GM18519 (cell line): Measurements from ENCODE around the gene GAA.

ENCODE experiments used
- ATAC-seq: cut with Tn5 transposase; IDR thresholded peaks from one replicate; pipeline ENCODE4 v1.9.1; 2021; ENCODE audit warnings: mild to moderate bottlenecking, moderate library complexity; ENCODE audit not compliant: unreplicated experiment, low FRiP score

Gene GAA

DNA sequence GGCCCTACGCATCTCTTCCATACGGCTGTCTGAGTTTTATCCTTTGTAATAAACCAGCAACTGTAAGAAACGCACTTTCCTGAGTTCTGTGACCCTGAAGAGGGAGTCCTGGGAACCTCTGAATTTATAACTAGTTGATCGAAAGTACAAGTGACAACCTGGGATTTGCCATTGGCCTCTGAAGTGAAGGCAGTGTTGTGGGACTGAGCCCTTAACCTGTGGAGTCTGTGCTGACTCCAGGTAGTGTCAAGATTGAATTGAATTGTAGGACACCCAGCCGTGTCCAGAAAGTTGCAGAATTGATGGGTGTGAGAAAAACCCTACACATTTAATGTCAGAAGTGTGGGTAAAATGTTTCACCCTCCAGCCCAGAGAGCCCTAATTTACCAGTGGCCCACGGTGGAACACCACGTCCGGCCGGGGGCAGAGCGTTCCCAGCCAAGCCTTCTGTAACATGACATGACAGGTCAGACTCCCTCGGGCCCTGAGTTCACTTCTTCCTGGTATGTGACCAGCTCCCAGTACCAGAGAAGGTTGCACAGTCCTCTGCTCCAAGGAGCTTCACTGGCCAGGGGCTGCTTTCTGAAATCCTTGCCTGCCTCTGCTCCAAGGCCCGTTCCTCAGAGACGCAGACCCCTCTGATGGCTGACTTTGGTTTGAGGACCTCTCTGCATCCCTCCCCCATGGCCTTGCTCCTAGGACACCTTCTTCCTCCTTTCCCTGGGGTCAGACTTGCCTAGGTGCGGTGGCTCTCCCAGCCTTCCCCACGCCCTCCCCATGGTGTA is 1.5 kb downstream of the GAA start:
- ATAC-seq = no peak

DNA sequence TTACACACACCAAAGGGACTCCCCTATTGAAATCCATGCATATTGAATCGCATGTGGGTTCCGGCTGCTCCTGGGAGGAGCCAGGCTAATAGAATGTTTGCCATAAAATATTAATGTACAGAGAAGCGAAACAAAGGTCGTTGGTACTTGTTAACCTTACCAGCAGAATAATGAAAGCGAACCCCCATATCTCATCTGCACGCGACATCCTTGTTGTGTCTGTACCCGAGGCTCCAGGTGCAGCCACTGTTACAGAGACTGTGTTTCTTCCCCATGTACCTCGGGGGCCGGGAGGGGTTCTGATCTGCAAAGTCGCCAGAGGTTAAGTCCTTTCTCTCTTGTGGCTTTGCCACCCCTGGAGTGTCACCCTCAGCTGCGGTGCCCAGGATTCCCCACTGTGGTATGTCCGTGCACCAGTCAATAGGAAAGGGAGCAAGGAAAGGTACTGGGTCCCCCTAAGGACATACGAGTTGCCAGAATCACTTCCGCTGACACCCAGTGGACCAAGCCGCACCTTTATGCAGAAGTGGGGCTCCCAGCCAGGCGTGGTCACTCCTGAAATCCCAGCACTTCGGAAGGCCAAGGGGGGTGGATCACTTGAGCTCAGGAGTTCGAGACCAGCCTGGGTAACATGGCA is 2.2 kb downstream of the GAA start:
- ATAC-seq = no peak

DNA sequence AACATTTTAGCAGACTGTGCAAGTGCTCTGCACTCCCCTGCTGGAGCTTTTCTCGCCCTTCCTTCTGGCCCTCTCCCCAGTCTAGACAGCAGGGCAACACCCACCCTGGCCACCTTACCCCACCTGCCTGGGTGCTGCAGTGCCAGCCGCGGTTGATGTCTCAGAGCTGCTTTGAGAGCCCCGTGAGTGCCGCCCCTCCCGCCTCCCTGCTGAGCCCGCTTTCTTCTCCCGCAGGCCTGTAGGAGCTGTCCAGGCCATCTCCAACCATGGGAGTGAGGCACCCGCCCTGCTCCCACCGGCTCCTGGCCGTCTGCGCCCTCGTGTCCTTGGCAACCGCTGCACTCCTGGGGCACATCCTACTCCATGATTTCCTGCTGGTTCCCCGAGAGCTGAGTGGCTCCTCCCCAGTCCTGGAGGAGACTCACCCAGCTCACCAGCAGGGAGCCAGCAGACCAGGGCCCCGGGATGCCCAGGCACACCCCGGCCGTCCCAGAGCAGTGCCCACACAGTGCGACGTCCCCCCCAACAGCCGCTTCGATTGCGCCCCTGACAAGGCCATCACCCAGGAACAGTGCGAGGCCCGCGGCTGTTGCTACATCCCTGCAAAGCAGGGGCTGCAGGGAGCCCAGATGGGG is 3.1 kb downstream of the GAA start:
- ATAC-seq = no peak

DNA sequence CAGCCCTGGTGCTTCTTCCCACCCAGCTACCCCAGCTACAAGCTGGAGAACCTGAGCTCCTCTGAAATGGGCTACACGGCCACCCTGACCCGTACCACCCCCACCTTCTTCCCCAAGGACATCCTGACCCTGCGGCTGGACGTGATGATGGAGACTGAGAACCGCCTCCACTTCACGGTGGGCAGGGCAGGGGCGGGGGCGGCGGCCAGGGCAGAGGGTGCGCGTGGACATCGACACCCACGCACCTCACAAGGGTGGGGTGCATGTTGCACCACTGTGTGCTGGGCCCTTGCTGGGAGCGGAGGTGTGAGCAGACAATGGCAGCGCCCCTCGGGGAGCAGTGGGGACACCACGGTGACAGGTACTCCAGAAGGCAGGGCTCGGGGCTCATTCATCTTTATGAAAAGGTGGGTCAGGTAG is 3.6 kb downstream of the GAA start:
- no peak for ATAC-seq

DNA sequence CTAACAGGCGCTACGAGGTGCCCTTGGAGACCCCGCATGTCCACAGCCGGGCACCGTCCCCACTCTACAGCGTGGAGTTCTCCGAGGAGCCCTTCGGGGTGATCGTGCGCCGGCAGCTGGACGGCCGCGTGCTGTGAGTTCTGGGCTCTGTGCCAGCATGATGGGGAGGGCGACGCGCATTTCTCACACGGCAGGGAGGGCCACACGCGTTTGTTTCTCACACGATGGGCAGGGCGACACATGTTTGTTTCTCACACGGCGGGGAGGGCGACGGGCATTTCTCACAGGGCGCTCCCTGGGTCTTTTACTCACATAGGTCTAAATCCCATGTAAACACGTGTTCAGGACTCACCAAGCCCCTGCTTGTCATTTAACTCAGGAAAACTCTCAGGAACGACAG is 4.4 kb downstream of the GAA start:
- no peak for ATAC-seq

DNA sequence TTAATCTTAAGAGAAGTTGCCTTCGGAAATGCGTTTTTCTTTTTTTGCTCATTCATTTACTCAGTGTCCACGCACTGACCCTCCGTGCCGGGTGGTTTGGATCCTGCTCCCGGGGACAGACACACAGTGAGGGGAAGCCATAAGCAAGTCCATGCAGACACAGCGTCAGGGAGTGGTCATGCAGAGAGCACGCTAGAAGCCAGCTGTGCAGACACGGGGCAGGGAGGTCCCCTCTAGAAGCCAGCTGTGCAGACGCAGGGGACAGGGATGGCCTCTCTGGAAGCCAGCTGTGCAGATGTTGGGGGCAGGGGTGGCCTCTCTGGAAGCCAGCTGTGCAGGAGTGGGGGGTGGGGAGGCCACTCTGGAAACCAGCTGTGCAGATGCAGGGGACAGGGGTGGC is 4.8 kb downstream of the GAA start:
- no peak for ATAC-seq

DNA sequence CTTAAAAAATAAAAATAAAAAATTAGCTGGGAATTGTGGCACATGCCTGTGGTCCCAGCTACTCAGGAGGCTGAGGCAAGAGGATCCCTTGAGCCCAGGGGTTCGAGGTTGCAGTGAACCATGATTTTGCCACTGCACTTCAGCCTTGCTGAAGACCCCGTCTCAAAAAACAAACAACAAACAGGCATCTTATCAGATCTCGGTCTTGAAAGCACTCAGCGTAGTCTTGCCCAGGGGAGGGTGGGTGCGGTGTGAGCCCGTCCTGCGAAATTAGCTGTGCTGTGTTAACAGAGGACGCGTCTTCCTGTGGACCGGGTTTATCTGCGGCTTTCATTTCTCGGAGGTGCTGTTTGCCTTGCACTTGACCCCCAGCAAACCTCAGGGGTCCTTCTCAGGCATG is 5.4 kb downstream of the GAA start:
- ATAC-seq = no peak

DNA sequence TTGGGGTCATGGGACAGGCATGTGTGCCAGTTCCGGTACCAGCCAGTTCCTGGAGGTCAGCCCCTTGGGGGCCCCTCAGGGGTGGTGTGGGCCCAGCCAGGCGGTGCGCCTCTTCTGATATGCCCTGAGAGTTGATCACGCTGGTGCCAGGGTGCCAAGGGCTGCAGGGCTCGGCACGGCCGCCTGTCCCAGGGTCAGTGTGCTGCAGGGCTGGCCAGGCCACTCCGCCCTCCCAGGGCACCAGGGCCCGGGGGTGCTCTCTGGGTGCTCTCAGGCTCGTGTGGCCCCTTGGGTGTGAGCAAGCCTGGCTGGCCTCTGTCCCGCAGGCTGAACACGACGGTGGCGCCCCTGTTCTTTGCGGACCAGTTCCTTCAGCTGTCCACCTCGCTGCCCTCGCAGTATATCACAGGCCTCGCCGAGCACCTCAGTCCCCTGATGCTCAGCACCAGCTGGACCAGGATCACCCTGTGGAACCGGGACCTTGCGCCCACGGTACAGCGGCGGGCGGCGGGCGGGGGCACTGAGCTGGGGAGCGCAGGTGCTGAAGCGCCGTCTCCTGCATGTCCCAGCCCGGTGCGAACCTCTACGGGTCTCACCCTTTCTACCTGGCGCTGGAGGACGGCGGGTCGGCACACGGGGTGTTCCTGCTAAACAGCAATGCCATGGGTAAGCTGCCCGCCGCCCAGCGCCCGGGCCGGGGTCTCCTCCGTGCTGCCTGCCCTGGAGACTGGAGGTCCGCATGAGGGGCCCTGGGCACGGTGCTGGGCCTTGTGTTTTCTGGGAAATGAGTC is 6.0 kb downstream of the GAA start:
- ATAC-seq = no peak

DNA sequence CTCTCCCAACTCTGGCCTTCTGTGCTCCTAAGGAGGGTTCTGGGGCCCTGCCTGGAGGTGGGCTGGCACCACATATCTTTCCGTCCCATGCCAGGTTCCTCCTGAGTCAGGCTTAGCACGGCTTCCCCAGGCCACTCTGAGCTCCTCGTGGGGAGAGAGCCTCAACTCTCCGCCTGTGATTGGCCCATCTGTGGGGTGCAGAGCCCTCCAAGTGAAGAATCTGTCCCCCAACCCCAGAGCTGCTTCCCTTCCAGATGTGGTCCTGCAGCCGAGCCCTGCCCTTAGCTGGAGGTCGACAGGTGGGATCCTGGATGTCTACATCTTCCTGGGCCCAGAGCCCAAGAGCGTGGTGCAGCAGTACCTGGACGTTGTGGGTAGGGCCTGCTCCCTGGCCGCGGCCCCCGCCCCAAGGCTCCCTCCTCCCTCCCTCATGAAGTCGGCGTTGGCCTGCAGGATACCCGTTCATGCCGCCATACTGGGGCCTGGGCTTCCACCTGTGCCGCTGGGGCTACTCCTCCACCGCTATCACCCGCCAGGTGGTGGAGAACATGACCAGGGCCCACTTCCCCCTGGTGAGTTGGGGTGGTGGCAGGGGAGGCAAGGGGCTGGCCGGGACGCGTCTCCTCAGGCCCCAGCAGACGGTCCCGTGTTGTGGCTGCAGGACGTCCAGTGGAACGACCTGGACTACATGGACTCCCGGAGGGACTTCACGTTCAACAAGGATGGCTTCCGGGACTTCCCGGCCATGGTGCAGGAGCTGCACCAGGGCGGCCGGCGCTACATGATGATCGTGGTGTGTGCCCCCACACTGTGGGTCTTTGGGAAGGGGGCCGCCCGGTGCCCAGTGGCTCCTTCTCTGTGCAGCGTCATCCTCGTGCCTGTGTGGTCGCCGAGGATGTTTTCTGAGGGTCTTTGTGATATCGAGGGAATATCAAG is 6.9 kb downstream of the GAA start:
- ATAC-seq = no peak

DNA sequence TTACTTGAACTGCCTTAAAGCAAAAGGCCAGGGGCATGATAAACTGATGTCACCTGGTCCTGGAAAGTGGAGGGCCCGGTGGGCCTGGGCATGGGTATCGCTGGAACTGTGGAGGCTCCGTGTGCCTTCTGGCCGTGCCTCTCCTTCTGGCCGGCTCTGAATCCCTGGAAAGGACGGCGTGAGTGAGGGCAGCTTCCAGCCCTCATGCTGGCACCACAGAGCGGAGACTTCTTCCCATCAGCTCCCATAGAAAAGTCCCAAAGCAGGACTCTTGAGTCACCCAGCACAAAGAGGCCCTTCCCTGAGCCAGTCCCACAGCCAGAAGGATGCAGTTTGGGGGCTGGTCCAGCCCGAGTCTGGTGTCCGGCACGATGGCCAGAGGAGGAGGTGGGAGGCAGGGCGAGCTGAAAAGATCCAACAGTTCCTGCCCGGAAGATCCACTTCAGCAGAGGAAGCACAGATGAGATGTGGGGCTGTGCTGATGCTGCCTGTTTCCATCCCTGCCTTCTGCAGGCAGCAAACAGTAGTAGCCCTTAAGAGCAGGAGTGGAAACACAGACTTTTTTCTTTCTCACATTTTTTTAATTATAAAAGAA is 7.8 kb downstream of the GAA start:
- no peak for ATAC-seq

DNA sequence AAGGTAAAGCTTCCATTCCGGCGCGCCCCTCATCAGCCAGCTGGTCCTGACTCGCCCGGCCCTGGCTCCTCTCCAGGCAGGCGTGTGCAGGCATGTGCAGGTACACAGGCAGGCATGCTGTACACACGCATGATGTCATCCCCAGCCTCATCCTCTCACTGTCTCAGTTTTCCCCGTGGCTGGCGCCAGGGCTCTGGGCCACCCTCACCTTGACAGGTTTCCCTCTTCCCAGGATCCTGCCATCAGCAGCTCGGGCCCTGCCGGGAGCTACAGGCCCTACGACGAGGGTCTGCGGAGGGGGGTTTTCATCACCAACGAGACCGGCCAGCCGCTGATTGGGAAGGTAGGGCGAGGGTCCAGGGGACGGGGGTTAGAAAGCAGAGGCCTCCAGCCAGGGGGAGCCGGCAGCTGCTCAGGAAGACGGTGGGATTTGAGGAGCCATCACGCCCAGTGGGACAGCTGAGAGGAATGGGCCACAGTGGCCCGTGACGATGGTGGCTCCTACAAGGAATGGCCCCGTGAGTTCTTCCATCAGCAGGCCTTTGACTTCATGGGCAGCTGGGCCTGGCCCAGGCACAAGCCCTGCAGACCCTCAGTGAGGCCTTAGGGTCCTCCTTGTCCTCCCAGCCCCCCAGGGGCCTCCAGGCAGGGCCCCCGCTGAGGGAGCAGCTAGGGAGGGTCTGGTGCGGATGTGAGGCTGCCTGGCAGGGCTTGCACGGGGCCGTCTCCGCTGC is 8.5 kb downstream of the GAA start:
- no peak for ATAC-seq

DNA sequence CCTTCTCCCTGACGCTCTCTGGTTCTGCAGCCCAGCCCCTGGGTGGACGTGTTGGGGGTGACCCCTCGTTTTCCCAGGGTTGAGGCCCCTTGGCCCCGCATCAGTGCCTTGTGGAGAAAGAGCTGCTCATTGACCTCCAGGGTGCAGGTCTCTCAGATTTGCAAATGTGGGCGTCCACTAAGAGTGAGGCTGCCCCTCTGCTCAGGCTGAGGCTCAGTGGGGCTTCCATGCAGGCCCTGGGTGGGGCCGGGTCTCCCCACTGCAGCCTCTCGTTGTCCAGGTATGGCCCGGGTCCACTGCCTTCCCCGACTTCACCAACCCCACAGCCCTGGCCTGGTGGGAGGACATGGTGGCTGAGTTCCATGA is 9.0 kb downstream of the GAA start:
- ATAC-seq = no peak

DNA sequence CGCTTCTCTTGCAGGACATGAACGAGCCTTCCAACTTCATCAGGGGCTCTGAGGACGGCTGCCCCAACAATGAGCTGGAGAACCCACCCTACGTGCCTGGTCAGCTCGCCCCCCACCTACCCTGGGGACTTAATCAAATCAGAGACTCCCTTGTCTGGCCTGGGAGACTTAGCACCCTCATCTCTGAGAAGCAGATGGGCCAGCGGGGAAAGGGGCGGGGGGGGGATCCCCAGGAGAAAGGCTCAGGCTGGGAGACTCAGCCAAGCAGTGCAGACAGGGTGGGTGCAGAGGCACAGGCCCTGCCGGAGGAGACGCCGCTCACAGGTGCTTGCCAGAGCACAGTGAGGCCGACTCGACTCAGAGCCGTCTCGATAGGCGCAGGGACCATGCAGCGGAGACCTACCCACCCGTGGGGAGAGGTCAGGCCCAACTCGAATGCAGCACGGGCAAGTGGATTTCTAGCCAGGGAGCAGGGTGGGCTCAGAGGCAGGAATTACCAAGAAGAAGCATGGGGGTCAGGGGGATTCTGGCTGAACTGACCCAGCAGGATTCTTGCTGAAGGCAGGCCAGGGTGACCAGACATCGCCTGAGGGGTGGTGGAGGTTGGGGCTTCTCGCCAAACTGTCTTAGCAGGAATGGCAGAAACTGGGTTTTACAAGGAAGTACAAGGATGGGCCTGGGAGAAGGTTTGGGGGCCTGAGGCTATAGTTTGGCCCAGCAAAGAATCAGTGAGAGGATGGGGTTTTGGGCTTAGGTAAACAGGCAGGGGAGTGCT is 9.7 kb downstream of the GAA start:
- ATAC-seq = no peak

DNA sequence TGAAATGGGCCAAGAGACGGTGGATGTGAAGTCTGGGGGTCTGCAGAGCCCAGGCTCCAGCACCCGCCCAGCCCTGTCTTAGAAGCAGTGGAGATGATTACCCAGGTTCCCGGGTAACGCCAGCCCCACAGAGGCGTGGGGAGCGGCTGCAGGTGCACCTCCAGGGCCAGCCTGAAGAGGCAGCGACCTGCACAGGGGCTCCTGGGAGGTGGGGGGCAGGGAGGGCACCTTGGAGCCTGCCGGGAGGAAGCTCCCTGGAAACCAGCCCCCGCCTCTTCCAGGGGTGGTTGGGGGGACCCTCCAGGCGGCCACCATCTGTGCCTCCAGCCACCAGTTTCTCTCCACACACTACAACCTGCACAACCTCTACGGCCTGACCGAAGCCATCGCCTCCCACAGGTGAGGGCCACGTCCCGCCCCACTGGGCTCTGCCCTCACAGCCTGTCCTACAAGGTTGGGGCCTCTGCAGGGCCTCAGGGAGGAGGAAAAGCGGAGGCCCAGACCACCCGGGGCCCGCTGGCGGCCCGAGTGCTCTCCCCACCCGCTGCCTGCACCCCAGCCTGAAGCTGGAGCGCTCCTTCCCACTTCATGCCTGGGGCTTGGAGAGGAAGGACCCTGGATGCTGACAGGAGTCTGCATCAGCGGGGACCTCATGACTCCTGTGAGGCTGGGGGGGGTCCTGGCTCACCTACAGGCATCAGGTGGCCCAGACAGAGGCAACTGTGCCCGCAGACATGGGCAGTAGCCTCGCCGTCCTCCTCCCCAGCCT is 10.5 kb downstream of the GAA start:
- ATAC-seq = no peak

DNA sequence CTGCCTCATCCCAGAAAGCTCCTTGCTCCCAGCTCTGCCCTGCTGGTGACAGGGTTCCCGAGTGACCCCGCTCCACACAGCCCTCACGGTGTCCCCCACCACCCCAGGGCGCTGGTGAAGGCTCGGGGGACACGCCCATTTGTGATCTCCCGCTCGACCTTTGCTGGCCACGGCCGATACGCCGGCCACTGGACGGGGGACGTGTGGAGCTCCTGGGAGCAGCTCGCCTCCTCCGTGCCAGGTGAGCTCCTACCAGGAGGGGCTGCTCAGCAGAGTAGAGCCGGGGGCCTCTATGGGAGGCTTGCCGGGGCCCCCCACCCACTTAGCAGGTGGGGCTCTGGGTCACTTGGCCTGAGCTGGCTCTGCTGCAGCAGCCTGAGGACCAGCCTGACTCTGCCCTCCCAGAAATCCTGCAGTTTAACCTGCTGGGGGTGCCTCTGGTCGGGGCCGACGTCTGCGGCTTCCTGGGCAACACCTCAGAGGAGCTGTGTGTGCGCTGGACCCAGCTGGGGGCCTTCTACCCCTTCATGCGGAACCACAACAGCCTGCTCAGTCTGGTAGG is 11.2 kb downstream of the GAA start:
- ATAC-seq = no peak

DNA sequence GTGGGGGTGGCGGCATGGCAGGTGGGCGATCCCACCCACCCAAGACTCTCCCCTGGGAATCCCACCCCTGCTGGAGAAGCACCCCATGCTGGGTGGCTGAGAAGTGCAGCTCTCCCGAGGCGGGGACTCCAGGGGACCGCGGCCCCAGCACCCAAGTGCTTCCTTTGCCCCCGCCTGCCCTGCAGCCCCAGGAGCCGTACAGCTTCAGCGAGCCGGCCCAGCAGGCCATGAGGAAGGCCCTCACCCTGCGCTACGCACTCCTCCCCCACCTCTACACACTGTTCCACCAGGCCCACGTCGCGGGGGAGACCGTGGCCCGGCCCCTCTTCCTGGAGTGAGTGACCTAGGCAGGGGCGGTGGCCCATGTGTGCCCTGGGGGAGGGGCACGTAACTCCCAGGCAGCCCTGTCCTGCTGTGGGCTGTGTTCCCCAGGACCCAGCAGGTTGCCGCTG is 11.7 kb downstream of the GAA start:
- ATAC-seq = no peak

DNA sequence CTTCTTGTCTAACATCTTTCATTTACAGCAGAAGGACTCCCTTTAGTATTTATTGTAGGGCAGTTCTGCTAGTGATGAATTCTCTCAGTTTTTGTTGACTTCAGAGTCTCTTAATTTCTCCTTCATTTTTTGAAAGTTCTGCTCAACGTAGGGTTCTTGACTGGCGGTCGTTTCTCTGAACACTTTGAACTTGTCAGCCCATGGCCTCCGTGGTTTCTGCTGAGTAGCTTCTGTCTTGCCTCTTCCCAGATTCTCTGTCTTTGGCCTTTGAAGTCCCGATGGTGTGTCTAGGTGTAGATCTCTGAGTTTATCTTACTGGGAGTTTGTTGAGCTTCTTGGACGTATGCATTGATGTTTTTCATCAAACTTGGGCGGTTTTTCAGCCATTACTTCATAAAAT is 13.4 kb downstream of the GAA start:
- ATAC-seq = no peak
